Measurements from ENCODE around the gene FAT4.

DNA sequence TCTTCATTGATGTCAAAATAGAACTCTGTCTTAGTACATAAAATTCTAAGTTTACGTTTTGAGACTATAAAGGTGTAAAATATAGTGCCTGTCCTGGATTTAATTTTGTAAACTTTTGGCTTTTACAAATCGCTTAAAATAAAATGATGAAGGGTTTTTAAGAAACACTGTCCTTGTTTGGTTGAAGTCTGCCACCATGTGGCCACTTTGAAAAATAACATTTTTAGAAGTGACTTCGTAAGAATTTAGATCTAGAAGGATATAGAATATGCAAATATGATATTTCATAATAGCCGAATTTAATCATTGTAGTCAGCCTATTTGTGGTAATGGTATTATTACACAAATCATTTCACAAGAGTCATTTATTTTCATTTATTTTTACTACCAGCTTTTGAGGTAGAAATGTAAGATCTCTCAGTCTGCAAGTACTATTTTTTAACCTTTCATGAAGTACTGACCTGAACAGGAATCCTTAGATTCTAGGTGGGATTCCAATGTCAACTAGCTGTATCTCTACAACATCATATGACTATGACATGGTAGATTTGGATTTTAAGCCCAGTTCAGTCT lies 31.0 kb upstream of the FAT4 start:
- TF ChIP-seq, protein P1, sequence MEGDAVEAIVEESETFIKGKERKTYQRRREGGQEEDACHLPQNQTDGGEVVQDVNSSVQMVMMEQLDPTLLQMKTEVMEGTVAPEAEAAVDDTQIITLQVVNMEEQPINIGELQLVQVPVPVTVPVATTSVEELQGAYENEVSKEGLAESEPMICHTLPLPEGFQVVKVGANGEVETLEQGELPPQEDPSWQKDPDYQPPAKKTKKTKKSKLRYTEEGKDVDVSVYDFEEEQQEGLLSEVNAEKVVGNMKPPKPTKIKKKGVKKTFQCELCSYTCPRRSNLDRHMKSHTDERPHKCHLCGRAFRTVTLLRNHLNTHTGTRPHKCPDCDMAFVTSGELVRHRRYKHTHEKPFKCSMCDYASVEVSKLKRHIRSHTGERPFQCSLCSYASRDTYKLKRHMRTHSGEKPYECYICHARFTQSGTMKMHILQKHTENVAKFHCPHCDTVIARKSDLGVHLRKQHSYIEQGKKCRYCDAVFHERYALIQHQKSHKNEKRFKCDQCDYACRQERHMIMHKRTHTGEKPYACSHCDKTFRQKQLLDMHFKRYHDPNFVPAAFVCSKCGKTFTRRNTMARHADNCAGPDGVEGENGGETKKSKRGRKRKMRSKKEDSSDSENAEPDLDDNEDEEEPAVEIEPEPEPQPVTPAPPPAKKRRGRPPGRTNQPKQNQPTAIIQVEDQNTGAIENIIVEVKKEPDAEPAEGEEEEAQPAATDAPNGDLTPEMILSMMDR (IDR thresholded peaks at IDR 0.05), result peak; percentile 35 to 52 (median 50)
- TF ChIP-seq EP300 (IDR thresholded peaks at IDR 0.05) (no peak), POLR2AphosphoS5 (IDR thresholded peaks at IDR 0.05) (no peak)

Data from gastroesophageal sphincter (tissue), 3 donors.